ENCODE measurements around the gene ZNF609.

- TF ChIP-seq CTCF (IDR thresholded peaks at IDR 0.05) (no peak), POLR2A (IDR thresholded peaks at IDR 0.05; ENCODE audit: low read length) (no peak), MAX (IDR thresholded peaks at IDR 0.05) (no peak), HOXA7 (CRISPR knock-in tag; IDR thresholded peaks at IDR 0.05) (no peak)
Observed at GRCh38 chr15:64690008-64690407, 229.6 kb downstream of the ZNF609 start.

Data from A549 (cell line).